Activated CD4-positive, alpha-beta T cell treated with anti-CD3 and anti-CD28 coated beads for 4 hours (primary cell): ENCODE data around the gene NDUFA7.
"Not testable (repeated sequence)": the region's sequence is repeated elsewhere in the genome, so short reads cannot be mapped to it uniquely, and the experiment has no call there.

Experiments used
- DNase-seq, 2 donors: peaks; one replicate each; pipeline ENCODE4 v3.0.0-alpha.2; 2020

Gene NDUFA7

DNA sequence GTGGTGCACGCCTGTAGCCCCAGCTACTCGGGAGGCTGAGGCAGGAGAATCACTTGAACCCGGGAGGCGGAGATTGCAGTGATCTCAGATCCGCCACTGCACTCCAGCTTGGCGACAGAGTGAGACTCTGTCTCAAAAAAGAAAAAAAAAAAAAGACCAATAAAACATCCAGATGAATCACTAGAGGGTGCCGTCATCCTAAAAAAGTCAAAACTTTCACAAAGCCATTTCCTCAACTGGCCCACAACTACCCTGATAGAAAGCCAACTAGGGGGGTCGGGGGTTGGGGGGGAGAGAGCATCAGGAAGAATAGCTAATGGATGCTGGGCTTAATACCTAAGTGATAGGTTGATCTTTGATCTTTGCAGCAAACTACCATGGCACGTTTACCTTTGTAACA, 2.3 kb downstream of the NDUFA7 start:
- not testable (repeated sequence) for DNase-seq

DNA sequence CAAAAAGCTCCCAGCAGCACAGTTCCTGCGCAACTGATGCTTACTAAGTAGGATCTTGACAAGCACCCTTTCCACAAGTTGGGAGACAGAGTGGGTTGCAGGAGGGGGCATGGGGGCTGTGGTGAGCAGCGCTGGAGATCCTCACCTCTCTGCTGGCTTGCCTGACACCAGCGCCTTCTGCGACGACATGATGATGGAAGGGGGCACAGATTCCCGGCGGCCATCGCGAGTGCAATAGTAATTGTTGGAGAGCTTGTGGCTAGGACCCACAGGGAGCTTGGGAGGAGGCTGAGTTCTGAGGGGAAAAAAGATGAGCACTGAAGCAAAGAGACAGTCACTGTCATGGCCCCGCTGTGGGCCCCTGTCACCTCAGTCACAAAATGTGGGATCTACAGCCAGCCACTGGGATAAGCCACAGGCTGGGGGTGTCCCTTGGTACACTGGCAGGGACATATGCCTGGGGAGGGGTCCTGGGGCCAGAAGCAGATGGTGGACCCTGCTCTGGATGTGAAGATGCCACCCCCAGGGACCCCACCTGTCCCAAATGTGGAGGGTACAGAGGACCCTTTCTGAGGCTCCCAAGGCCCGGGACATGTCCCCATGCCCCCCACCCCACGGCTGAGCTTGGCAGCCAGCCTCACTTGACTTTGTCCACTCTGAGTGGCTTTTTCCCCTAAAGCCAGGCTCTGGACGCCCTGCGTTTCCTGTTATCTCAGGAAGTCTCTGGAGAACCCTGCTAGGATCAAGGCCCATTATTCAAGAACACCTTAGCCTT, 4.6 kb downstream of the NDUFA7 start:
- no peak for DNase-seq

DNA sequence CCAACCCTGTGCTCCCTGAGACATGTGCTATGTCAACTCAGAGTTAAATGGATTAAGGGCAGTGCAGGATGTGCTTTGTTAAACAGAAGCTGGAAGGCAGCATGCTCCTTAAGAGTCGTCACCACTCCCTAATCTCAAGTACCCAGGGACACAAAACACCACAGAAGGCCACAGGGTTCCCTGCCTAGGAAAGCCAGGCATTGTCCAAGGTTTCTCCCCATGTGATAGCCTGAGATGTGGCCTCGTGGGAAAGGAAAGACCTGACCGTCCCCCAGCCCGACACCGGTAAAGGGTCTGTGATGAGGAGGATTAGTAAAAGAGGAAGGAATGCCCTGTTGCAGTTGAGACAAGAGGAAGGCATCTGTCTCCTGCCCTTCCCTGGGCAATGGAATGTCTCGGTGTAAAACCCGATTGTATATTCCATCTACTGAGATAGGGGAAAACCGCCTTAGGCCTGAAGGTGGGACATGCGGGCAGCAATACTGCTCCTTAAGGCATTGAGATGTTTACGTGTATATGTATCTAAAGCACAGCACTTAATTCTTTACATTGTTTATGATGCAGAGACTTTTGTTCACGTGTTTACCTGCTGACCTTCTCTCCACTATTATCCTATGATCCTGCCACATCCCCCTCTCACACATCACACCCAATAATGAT, 6.1 kb downstream of the NDUFA7 start:
- DNase-seq, result not testable (repeated sequence)

DNA sequence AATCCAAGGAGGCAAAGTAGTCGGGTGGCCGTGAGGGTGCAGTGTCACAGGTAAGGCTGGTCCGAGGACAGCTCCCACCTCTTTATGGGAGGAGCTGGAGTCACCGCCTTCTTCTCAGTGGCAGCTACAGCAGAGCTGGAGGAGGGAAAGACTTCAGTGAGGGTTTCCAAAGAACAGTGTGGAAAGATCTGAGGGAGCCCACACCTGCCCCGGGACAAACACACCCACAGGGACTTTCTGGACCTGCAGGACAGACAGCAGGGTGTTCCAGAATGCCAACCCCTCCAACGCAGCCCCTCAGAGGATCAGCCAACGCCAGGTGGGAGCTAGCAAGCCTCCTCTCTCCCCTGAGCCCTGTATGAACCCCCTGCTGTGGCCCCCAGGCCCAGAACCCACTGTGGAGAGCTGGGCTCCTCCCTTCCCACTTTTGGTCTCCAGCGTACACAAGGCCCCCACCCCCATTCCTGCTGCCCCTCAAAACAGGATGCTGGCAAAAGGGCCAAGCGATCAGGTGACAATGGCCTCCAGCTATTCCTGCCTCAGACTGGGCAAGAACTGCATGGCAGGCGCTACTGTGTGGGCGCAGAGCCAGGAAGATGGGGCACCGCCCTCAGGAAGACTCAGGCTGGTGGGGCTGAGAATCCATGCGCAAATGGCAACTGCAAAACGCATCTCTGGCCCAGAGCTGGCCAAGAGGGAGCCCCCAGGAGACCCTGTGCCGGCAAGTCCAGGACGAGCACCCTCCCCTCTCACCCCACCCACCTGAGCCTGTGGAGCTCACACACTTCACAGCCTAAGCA, 9.5 kb downstream of the NDUFA7 start:
- DNase-seq, result no peak

DNA sequence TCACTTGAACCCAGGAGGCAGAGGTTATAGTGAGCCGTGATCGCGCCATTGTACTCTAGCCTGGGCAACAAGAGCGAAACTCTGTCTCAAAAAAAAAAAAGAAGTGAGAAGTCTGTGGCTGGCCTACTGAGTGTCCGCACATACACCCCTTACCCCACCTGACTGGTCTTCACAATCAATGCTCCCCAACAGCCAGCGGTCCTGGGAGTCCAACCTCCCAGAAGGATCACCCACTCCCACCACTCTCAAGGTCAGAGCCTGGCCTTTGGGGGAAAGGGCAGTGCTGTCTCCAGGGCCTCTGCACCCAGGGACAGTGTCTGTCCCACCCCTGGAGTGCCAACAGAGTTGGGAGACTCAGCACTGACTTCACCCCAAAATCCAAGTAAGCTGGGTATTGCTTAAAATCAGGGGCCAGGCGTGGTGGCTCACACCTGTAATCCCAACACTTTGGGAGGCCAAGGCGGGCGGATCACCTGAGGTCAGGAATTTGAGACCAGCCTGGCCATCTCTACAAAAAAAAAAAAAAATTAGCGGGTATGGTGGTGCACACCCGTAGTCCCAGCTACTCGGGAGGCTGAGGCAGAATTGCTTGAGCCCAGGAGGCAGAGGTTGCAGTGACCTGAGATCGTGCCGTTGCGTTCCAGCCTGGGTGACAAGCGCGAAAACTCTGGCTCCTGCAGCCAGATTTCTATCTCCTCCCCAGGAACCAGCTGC, 10.7 kb downstream of the NDUFA7 start:
- DNase-seq, result no peak

DNA sequence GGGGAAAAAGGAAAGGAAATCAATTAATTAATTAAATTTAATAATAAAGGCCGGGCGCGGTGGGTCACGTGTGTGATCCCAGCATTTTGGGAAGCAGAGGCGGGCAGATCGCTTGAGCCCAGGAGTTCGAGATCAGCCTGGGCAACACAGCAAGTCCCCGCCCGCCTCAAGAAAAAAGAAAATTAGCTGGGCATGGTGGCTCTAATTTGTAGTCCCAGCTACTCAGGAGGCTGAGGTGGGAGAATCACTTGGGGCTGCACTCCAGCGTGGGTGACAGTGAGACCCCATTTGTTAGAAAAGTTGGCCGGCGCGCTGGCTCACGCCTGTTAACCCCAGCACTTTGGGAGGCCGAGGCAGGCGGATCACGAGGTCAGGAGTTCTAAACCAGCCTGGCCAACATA, 12.3 kb downstream of the NDUFA7 start:
- no peak for DNase-seq

DNA sequence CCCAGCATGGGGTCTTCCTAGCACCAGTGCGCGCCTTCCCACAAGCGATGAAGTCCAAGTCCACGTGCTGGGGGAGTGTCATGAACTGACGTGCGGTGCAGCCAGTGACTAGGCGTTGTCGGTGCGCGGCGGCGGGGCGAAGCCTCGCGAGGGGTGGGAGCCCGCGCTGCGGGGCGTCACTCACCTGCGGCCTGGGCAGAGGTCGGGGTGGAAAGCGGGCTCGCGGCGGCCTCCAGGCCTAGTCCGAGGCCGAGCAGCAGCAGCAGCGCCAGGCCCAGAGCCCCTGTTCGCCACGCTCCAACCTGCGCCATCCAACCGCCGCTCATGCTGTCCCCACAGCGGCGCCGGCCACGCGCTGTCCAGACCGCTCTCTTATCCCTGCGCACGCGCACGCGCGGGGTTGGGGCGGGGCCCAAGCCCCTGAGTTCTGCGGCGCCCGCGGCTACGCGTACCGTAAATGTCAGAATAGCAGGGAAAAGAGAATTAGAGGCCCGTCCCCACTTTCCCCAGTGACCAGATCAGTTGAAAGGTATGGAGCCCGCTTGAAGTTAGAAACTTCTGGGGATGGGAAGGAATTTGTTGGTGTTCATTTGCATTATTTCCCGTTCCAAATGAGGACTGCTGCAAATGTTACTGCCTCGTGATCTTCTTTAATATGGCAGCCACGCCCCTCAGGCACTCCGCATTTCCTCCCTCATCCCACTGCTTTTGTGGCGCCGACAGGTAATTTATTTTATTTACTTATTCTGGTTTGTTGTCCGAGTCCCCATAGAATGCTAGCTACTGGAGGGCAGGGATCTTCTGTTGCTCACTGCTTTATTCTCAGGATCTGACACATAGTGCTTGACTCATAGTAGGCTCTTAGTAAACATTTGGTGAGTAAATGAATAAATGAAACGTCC, 13.0 kb downstream of the NDUFA7 start, which contains the start of gene CD320:
Gene CD320, minus strand, starts transcription at position 394 of the 902 bp plus-strand sequence. Its CDS starts 68 bp downstream, at position 326.
- peak; percentile 80 for DNase-seq

DNA sequence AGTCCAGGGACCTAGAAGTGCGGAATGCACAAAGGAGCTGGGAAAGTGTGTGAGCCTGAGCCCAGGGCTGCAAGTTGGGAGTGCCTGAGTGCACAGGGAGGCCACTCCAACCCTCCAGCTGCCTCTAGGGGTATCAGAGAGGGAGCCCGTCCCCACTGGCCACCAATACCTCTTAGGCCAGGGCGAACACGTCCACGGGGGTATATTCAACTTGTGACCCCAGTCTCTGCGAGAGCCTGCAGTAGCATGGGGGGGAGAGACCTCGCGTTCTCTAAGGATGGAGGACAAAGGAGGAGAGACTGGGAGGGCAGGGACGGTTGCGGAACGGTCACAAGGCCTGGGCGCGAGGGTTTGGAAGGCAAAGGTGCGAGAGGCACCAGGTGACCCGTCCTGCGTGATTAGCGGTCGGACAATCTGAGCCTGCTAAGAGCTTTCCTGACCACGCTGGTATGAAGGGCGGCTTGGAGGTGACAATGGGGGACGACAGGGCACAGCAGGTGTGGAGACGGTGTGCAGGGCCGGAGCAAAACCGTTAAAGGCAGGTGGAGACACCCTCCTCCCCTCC, 13.7 kb downstream of the NDUFA7 start:
- DNase-seq, result no peak

DNA sequence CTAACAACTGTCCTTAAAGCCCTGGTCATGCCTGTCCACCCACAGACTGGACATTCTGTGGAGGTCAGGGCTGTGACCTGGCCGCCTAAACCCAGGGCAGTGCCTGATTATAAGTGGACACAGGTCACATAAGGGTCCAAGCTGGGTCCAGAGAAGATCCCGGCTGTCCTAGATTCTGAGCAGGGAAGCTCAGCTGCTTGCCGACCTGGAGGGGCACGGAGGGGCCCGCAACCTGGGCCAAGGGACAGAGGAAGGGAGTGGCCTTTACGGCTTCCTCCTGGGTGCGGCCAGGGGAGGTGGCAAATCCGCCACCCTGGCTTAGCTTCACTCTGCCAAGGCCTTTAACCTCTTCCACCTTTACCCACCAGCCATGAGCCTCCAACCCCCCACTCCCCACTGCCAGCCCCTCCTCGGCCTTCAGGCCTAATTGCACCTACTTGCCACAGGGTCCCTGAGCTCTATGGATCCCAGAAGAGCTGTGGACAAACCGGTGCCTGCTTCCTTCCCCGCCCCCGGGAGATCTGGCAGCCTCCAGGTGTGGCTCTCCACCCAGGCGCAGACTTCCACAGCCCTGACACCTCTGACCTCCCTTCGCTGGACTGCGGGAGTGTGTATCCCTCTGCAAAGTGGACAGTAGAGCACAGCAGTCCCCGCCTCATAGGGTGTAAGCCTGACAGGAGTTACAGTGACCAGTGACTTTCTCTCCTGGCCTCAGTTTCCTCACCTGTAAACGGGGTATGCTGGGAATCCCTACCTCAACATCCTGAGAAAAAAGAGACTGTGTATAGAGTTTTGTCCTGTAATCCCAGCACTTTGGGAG, 14.7 kb downstream of the NDUFA7 start:
- DNase-seq, result no peak

DNA sequence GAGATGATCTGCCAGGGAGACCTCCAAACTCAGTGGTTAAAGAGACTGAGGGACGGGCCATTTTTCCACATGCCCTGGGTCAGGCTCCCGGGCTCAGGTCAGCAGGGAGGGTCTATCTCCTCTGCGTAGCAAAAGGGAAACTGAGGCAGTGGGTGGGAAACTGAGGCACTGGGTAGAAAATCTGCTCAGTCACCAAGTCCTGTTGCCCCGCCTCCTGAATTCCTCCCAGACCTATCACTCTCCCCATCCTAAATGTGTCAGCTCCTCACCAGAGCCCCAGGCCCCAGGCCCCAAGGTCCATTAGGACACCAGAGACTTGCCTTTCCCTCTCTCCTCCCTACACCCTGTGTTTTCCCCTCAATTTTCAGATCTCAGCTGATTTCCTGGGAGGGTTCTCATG, 15.4 kb downstream of the NDUFA7 start:
- DNase-seq, result no peak

DNA sequence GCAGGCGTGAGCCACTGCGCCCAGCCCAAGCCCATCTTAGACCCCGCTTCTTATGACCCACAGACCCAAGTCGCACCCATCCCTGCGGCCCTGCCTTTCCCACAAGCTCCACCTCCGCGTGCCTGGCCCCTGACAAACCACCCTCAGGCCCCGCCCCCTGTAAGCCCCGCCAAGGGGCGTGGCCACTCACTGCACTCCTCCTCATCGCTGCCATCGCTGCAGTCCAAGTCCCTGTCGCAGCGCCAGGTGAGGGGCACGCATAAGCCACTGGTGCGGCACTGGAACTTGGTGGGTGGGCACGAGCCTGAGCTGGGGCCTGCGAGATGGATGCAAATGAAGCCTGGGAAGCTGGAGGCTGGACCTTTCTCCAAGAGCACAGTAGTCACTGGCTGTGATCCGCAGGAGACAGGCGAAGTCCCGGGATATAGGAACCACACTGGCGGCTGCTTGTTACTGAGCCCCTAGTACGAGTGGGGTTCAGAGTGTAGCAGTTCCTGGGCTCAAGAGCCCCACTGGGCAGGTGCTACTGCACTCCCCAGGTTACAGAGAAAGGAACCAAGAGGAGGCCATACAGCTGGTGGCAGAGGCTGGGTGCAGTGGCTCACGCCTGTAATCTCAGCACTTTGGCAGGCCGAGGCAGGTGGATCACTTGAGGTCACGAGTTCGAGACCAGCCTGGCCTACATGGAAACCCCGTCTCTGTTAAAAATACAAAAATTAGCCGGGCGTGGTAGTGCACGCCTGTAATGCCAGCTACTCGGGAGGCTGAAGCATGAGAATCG, 16.1 kb downstream of the NDUFA7 start:
- no peak for DNase-seq

DNA sequence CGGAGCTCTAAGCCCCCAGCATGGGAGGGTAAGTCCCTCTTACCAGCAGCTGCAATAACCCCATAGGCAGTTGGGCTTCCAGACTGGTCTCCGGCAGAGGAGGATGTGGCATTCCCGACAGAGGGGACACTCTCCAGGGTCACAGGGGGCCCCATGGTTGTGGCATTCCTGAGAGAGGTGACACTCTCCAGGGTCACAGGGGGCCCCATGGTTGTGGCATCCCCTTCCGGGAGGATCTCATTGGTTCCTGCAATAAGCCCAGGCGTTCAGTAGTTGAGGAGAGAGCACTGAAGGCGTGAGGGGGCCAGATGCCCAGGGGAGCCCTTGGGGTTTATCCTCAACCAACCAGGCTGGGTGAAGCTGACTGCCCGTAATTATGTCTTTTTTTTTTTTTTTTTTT, 18.4 kb downstream of the NDUFA7 start:
- no peak for DNase-seq

DNA sequence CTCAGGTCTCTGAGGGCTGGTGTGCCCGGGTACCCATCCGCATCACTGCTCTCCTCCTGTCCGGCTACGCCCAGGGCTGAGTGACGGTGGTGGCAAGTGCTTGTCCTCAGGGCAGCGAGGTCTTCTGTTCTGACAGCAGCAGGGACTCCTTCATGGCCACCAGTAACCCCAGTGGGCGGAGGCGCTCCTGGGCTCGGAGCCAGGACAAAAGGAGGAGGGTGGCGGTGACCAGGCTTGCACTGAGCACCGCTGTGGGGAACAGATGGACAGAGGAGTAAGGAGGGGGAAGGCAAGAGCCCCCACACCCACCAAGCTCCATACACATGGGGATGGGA, 18.9 kb downstream of the NDUFA7 start:
- no peak for DNase-seq

DNA sequence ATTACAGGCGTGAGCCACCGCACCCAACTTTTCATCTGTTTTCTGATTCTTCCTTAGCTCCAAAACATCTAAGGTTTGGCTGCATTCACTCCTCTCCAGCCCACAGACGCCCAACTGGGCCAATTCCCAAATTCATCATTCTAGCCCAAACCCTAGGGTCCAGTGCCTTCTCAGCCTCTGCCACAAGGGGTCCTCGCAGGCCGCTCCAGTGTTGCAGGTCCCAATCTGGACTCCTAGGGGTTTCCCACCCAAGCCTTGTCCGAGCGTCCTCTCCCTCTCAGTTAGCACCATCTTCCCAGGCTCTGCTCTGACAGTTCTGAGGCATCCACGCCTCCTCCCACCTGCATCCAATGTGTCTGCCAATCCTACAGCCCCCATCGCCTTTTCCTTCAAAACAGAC, 29.8 kb downstream of the NDUFA7 start:
- not testable (repeated sequence) for DNase-seq

DNA sequence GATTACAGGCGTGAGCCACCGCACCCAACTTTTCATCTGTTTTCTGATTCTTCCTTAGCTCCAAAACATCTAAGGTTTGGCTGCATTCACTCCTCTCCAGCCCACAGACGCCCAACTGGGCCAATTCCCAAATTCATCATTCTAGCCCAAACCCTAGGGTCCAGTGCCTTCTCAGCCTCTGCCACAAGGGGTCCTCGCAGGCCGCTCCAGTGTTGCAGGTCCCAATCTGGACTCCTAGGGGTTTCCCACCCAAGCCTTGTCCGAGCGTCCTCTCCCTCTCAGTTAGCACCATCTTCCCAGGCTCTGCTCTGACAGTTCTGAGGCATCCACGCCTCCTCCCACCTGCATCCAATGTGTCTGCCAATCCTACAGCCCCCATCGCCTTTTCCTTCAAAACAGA, 44.7 kb downstream of the NDUFA7 start:
- not testable (repeated sequence) for DNase-seq

DNA sequence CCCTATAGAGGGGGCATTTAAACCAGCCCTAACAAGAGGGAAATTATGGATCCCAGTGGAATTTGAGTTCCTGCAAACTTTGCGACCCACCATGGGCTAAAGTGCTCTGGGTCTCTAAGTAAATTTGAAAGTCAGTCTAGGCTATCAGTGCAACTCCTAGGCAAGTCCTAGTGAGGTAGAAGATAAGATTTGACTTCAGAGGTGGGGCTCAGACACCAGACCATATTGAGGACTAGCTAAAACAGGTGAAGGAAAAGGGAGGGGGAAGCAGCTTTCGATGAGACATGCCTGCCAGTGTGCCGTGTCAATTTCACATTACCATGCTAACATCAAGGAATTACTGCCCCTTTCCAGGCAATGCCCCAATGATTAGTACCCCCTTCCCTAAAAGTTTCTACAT, 51.5 kb downstream of the NDUFA7 start:
- no peak for DNase-seq

DNA sequence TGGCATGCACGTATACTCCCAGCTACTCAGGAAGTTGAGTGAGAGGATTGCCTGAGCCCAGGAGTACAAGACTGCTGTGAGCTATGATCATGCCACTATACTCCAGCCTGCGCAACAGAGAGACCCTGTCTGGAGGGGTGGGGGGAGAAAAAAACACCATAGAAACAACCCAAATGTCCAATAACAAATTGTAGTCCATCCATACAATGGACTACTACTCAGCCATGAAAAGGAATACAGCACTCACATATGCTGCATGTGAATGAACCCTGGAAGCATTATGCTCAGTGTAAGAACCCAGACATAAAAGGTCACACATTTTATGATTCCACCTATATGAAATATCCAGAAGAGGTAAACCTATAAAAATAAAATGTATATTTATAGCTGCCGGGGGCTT, 55.3 kb downstream of the NDUFA7 start:
- no peak for DNase-seq

DNA sequence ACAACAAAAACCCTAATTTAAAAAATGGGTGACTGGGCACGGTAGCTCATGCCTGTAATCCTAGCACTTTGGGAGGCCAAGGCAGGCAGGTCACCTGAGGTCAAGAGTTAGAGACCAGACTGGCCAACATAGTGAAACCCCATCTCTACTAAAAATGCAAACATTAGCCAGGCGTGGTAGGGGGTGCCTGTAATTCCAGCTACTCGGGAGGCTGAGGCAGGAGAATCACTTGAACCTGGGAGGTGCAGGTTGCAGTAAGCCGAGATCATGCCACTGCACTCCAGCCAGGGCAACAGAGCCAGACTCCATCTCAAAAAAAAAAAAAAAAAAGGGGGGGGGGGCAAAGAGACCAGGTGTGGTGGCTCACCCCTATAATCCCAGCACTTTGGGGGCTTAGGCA, 56.9 kb downstream of the NDUFA7 start:
- DNase-seq, result not testable (repeated sequence)

DNA sequence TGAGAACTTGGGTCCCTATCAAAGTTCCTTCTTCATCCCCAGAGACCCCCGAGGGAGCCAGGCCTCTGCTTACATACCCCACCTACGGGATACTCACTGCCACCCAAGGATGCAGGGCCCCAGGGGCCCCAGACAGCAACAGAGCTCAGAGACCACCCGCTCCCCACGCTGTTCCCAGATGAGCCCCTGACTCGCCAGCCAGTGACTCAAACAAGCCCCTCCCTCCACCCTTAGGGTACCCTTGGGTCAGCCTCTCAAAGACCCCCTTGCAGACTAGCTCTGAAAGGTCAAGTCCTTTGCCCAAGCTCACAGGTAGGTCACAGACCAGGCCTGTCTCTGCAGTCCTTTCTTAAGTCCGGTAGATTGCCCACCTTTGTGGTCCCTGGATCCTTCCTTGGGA, 58.7 kb downstream of the NDUFA7 start:
- no peak for DNase-seq

DNA sequence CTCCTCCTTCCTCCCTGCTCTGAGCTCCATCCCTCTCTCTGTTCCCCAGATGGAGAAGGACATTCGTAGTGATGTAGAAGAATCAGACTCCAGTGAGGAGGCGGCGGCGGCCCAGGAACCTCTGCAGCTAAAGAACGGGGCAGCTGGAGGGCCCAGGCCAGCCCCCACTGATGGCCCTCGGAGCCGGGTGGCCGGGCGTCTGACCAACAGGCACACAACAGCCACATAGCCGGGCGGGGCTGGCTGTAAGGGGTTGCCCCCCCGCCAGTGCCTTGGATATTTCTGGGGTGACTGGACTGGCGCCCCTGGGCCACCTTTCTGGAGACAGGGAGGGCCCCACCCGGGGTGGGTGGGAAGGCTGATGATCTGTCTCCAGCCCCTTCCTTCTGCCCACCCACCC, 59.3 kb downstream of the NDUFA7 start:
- DNase-seq, result no peak
